NB4 (cell line): ENCODE measurements around the gene TGFB2.

ENCODE experiments used
- DNase-seq: peaks from one replicate; pipeline ENCODE4 v3.0.0; 2010; ENCODE audit warnings: low read depth
- H3K4me3 ChIP-seq: one replicate; pipeline ENCODE4 v1.5.1; 2011; ENCODE audit warnings: mild to moderate bottlenecking, low read depth, low read length, moderate library complexity
- MYC ChIP-seq: IDR thresholded peaks from 2 replicates; pipeline ENCODE4 v1.6.1; 2011; ENCODE audit warnings: low read depth, low read length
- POLR2A ChIP-seq: IDR thresholded peaks from 2 replicates; pipeline ENCODE4 v1.6.1; 2011; ENCODE audit warnings: mild to moderate bottlenecking; ENCODE audit not compliant: insufficient read length; ENCODE audit errors: extremely low read depth
- TF ChIP-seq, protein P1 (sequence below): IDR thresholded peaks from one replicate; pipeline ENCODE4 v1.5.1; 2012; ENCODE audit warnings: low read depth, low read length
- TF ChIP-seq, protein P2 (sequence below): IDR thresholded peaks from 2 replicates; pipeline ENCODE4 v1.6.1; 2011; ENCODE audit warnings: low read depth, low read length

The TGFB2 gene

DNA sequence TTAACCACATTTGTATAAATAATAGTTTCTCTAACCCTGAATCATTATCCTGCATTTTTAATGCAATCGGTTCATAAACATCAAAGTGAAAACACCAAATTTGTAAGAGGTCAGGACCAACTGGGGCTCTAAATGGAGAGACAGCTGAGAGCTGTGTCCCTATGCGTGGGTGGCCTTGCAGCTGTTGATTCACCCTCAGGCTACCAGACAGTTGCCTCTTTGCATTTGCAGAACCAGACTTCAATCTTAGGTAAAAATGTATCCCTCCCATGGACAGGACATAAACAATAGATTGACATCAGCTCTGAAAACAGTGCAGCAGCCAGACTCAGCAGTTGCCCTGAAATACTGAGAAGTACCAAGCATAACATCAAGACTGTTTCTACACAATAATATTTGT, 8.8 kb upstream of the TGFB2 start:
- no peak for DNase-seq
- H3K4me3 ChIP-seq: no peak overlapping the region
- TF ChIP-seq, protein P1, sequence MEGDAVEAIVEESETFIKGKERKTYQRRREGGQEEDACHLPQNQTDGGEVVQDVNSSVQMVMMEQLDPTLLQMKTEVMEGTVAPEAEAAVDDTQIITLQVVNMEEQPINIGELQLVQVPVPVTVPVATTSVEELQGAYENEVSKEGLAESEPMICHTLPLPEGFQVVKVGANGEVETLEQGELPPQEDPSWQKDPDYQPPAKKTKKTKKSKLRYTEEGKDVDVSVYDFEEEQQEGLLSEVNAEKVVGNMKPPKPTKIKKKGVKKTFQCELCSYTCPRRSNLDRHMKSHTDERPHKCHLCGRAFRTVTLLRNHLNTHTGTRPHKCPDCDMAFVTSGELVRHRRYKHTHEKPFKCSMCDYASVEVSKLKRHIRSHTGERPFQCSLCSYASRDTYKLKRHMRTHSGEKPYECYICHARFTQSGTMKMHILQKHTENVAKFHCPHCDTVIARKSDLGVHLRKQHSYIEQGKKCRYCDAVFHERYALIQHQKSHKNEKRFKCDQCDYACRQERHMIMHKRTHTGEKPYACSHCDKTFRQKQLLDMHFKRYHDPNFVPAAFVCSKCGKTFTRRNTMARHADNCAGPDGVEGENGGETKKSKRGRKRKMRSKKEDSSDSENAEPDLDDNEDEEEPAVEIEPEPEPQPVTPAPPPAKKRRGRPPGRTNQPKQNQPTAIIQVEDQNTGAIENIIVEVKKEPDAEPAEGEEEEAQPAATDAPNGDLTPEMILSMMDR: no peak
- TF ChIP-seq, protein P2, sequence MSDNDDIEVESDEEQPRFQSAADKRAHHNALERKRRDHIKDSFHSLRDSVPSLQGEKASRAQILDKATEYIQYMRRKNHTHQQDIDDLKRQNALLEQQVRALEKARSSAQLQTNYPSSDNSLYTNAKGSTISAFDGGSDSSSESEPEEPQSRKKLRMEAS: no peak
- TF ChIP-seq POLR2A (no peak), MYC (no peak)

DNA sequence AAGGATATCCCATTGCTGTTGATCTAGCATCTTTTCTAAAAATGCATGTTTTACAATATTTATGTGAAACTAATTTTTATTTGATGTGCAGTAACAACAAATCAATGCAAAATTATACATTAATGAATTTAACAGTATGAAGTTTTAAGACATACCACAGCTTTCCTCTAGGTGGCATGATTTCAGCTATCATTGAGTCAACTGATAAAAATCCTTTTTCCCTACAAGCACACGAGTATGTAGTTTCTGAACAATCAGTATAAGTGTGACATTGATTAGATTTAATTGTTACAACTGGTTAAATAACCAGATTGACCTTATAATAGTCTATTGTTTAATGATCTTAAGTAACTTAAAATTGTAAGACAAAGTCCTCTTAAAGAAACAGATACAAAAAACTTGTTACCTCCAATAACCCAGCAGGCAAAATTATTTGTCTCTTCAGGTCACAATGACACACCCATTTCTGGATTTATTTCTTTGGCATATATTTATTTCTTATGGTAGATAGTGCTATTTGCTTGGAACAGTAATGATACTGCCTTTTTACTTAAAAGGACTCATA, 5.8 kb upstream of the TGFB2 start:
- DNase-seq: peak; percentile 40
- TF ChIP-seq, protein P1: peak; percentile 50
- TF ChIP-seq, protein P2: no peak
- TF ChIP-seq MYC (no peak), POLR2A (no peak)
- H3K4me3 ChIP-seq: no peak overlapping the region

DNA sequence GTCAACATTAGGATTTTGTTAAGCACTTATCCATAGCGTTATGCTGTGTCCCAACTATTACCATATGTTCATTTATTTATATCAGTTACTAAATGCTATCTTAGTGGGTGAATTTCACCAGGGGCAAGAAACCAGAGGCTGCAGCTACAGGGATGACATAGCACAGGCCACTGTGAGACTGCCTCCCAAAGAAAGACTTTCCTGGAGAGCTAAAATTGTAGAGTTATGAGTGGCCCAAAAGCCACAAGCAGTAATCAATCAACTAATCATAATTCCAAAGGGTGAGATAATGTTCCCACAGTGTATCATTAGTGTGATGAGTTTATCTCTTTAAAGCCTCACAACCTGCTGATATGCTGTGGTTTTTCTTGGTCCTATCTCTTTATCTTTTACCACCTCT, 3.8 kb upstream of the TGFB2 start:
- TF ChIP-seq POLR2A: no peak
- TF ChIP-seq, protein P1: no peak
- TF ChIP-seq MYC: no peak
- TF ChIP-seq, protein P2: no peak
- H3K4me3 ChIP-seq: no peak overlapping the region
- no peak for DNase-seq

DNA sequence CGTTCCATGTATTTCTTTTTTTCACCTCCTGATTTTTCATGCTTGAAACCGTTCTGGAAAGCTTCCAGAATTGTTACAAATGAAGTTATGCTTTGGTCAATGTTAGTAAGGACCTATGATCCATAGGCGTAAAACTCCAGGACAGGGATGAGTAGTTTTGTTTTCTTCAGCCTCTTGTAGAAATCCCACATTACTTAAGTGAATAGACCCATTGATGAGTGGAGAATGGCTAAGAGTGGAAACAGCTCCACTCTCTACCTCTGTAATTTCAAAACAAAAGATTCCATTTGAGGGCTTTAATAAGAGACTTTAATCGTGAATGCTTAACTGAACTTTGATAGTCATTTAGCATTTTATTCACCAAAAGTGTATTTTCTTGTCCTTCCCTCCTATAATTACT, 3.0 kb upstream of the TGFB2 start:
- no peak for DNase-seq
- H3K4me3 ChIP-seq: no peak overlapping the region
- TF ChIP-seq POLR2A (no peak), MYC (no peak)
- TF ChIP-seq, protein P2: no peak
- TF ChIP-seq, protein P1: no peak

DNA sequence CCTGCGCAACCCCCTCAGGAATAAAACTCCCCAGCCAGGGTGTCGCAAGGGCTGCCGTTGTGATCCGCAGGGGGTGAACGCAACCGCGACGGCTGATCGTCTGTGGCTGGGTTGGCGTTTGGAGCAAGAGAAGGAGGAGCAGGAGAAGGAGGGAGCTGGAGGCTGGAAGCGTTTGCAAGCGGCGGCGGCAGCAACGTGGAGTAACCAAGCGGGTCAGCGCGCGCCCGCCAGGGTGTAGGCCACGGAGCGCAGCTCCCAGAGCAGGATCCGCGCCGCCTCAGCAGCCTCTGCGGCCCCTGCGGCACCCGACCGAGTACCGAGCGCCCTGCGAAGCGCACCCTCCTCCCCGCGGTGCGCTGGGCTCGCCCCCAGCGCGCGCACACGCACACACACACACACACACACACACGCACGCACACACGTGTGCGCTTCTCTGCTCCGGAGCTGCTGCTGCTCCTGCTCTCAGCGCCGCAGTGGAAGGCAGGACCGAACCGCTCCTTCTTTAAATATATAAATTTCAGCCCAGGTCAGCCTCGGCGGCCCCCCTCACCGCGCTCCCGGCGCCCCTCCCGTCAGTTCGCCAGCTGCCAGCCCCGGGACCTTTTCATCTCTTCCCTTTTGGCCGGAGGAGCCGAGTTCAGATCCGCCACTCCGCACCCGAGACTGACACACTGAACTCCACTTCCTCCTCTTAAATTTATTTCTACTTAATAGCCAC, 696 bp downstream of the TGFB2 start:
- peak; percentile 76 for DNase-seq
- TF ChIP-seq, protein P2: no peak; the same call in 1 of the 2 replicates
- no peak for TF ChIP-seq MYC
- TF ChIP-seq, protein P1: no peak
- TF ChIP-seq POLR2A: no peak
- peak overlapping the region; percentile 41 for H3K4me3 ChIP-seq
